Suprapubic skin (tissue), 4 donors: ENCODE measurements around the gene CBY2. TPM values are rescaled to one million over a fixed set of nuclear protein-coding genes. Genes with fewer than 3 reads are reported as not detected.

Experiments
- DNase-seq, 2 donors: peaks; one replicate each; pipeline ENCODE4 v3.0.0-alpha.2; 2019; ENCODE audit warnings: low spot score in 2 of 2
- H3K27ac ChIP-seq: fragments of 200-600 bp; sonication (generic); one replicate; pipeline ENCODE4 v1.5.1; 2019
- H3K27me3 ChIP-seq: fragments of 200-600 bp; sonication (generic); one replicate; pipeline ENCODE4 v1.5.1; 2019
- H3K36me3 ChIP-seq: fragments of 200-600 bp; sonication (generic); one replicate; pipeline ENCODE4 v1.5.1; 2019
- H3K4me1 ChIP-seq: fragments of 200-600 bp; sonication (generic); one replicate; pipeline ENCODE4 v1.5.1; 2019
- H3K4me3 ChIP-seq: fragments of 200-600 bp; sonication (generic); one replicate; pipeline ENCODE4 v1.5.1; 2019; ENCODE audit warnings: mild to moderate bottlenecking
- H3K9me3 ChIP-seq: fragments of 200-600 bp; sonication (generic); one replicate; pipeline ENCODE4 v1.5.1; 2019
- CTCF ChIP-seq, 2 donors: fragments of 200-600 bp in 1 of 2; fragments of 450-650 bp in 1 of 2; sonication (generic) in 1 of 2; IDR thresholded peaks; one replicate each; pipeline ENCODE4 v1.5.1; 2016 to 2019; ENCODE audit warnings: antibody characterized with exemption in 2 of 2, mild to moderate bottlenecking in 1 of 2, moderate library complexity in 1 of 2
- EP300 ChIP-seq: sonication (generic); formaldehyde crosslinking; IDR thresholded peaks from one replicate; pipeline ENCODE4 v1.6.1; 2017; ENCODE audit warnings: antibody characterized with exemption
- POLR2A ChIP-seq, 2 donors: fragments of 450-650 bp; IDR thresholded peaks; one replicate each; pipeline ENCODE4 v1.6.1; 2017; ENCODE audit warnings: antibody characterized with exemption in 2 of 2, mild to moderate bottlenecking in 2 of 2, moderate library complexity in 2 of 2
- POLR2AphosphoS5 ChIP-seq, 3 donors: sonication (generic); formaldehyde crosslinking; IDR thresholded peaks; one replicate each; pipeline ENCODE4 v1.6.1; 2017; ENCODE audit warnings: antibody characterized with exemption in 3 of 3
- WGBS: methylation state at CpG from one replicate; pipeline ENCODE4 v1.1.5; 2018; 5-methylcytosine and 5-hydroxymethylcytosine counted together
- total RNA-seq, 4 donors: library from RNA; depleted of rRNA; stranded (reverse); fragments of >200 nt; gene quantifications; one replicate each; pipeline ENCODE4 v1.1.0, GENCODE V29; 2016

Gene CBY2
- total RNA-seq, 4 donors from 2014 or later, result 0.49 TPM; not detected in 3

DNA sequence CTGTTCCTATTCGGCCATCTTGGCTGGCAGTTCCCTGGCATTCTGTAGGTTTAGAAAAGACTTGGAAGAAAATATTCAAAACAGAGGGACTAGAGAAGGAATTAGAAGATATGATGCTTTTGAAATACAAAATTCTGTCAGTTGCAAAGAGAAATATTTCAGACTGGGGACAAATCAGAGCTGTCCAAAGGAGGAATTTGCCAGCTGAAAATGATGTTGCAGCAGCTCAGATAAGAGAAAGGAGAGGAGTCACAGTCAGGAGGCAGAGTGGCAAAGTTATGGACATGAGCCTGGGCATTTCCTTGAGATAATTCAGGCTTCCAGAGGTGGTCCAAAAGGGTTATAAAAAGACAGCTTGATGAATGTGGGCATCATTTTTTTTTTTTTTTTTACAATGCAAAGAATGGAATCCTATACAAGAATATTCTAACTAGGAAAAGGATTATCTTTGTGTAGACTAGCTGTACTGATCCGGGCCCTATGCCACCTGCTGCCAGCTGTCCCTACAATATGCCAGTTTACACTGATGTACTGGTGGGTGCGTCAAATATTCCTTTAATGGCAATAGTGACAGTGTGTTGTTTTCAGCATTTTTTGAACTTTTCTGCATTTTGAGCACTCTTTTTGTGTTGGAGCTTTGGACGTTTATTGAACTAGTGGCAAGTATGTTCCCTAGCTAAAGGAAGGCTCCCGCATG, 31.8 kb upstream of the CBY2 start:
- TF ChIP-seq CTCF (IDR thresholded peaks at IDR 0.05) (no peak), EP300 (no peak), POLR2AphosphoS5 (IDR thresholded peaks at IDR 0.05) (no peak), POLR2A (IDR thresholded peaks at IDR 0.05) (no peak)
- no peaks in the 10 kb centered on the region for H3K4me1 ChIP-seq
- H3K9me3 ChIP-seq, result no peaks in the 10 kb centered on the region
- no peaks in the 10 kb centered on the region for H3K36me3 ChIP-seq
- no peak for DNase-seq
- H3K27me3 ChIP-seq, result no peaks in the 10 kb centered on the region
- no peak overlapping the region for H3K4me3 ChIP-seq
- H3K27ac ChIP-seq, result no peak overlapping the region
- 95% methylated on average over 5 of the region's 5 CpGs for WGBS

DNA sequence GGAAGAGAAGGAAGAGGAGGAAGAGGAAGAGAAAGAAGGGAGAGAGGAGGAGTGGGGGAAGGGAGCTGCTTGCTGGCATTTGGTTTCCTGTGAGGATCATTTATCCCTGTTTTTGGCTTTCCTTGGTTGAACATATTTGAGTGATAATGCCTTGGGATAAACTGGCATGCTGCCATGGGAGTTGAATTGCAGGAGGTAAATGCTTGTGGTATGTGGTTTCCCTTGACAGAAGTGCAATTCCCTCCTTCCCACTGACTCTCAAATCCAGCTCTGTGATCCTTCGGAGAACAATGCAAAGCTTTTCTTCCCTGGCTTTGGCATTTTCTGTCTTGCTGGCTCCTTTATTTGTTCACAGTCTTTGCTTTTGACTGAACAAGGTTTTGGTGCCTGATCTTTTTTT, 27.2 kb upstream of the CBY2 start:
- 30% methylated on average over 1 of the region's 1 CpG for WGBS

DNA sequence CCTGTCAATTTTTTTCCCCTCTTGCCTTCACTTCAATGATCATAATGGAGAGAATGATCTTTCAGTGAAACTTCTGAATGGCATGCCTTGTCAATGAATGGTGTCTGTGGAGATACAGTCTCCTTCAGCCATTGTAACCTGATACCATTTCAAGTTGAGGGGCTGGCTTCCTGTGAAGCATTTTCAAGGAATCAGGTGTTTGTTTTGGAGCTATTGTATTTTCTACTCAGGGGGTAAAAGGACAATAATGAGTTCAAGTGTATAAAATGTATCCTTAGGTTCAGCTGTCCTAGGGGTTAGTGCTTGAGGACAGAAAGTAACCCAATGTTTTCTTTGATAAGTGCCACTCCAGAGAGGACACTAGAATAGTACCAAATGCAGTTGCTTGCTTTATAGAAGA, 23.8 kb upstream of the CBY2 start:
- H3K27ac ChIP-seq, result no peak overlapping the region

More for the DNA sequence above, 27.2 kb upstream of the CBY2 start:
- no peak overlapping the region for H3K4me3 ChIP-seq
- TF ChIP-seq CTCF (IDR thresholded peaks at IDR 0.05), result no peak
- H3K27ac ChIP-seq, result no peak overlapping the region
- H3K9me3 ChIP-seq, result no peaks in the 10 kb centered on the region
- DNase-seq, result no peak
- no peaks in the 10 kb centered on the region for H3K36me3 ChIP-seq
- H3K4me1 ChIP-seq, result no peaks in the 10 kb centered on the region
- no peaks in the 10 kb centered on the region for H3K27me3 ChIP-seq

DNA sequence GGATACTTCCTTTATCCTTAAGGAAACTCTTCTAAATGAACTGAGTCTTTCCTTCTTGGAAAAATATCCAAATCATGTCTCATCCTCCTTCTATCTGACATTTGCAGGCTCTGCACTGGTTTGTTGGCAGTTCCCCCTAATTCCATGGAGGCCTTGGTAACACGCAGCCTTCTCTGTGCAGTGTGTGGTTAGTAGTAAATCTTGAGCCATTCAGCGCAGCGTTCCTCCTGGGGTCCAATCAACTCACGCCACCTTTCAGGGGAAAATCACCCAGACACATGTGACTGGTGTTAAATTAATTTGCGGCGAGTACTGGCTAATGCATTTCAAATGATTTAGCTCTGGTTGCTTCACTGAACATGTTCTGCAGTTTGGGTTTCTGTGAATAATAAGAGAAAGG, 21.0 kb upstream of the CBY2 start:
- H3K9me3 ChIP-seq, result no peaks in the 10 kb centered on the region
- TF ChIP-seq EP300 (no peak), CTCF (IDR thresholded peaks at IDR 0.05) (no peak), POLR2A (IDR thresholded peaks at IDR 0.05) (no peak), POLR2AphosphoS5 (IDR thresholded peaks at IDR 0.05) (no peak)
- 70% methylated on average over 6 of the region's 6 CpGs for WGBS
- H3K27ac ChIP-seq, result no peak overlapping the region
- no peaks in the 10 kb centered on the region for H3K36me3 ChIP-seq
- H3K27me3 ChIP-seq, result no peaks in the 10 kb centered on the region
- no peak overlapping the region for H3K4me3 ChIP-seq
- no peak for DNase-seq
- no peaks in the 10 kb centered on the region for H3K4me1 ChIP-seq

More for the DNA sequence above, 23.8 kb upstream of the CBY2 start:
- H3K4me3 ChIP-seq, result no peak overlapping the region
- no peaks in the 10 kb centered on the region for H3K4me1 ChIP-seq
- no peaks in the 10 kb centered on the region for H3K27me3 ChIP-seq
- H3K36me3 ChIP-seq, result no peaks in the 10 kb centered on the region
- H3K9me3 ChIP-seq, result no peaks in the 10 kb centered on the region
- no peak for DNase-seq
- TF ChIP-seq POLR2A (IDR thresholded peaks at IDR 0.05) (no peak), POLR2AphosphoS5 (IDR thresholded peaks at IDR 0.05) (no peak), EP300 (no peak), CTCF (IDR thresholded peaks at IDR 0.05) (no peak)

- TF ChIP-seq POLR2A (IDR thresholded peaks at IDR 0.05), result no peak
- TF ChIP-seq POLR2AphosphoS5 (IDR thresholded peaks at IDR 0.05), result no peak
- no peak for TF ChIP-seq CTCF (IDR thresholded peaks at IDR 0.05)
- no peak for TF ChIP-seq EP300
- 82% methylated on average over 3 of the region's 3 CpGs for WGBS
Observed at GRCh38 chr13:45682494-45683008, 19.6 kb upstream of the CBY2 start.

More at GRCh38 chr13:45682494-45683008, 19.6 kb upstream of the CBY2 start:
- DNase-seq, result no peak
- Histone ChIP-seq H3K4me1 (no peaks in the 10 kb centered on the region), H3K27me3 (no peaks in the 10 kb centered on the region), H3K36me3 (no peaks in the 10 kb centered on the region), H3K27ac (no peak overlapping the region), H3K4me3 (no peak overlapping the region), H3K9me3 (no peaks in the 10 kb centered on the region)
